ENCODE results near the gene ITPR1.

Gene ITPR1

DNA sequence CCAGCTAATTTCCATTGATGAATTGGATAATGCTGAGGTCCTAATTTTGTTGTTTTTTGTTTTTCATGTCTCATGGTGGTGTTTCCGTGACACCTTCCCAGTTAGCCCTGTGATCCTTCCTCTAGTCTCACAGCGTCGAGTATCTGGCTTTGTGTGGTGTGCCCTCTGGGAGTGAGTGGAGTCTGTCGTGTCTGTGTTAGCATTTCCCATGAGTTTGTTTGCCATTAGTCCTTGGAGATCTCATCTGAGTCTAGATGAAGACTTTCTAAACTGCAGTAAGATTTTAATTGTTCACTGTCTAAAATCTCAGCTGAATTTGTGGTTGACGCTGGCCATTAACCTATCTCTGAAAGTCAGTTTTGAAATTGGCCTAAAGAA is 224.2 kb downstream of the ITPR1 start:
- DNase-seq (ENCODE audit: low read depth in 2 of 2) = no peak

DNA sequence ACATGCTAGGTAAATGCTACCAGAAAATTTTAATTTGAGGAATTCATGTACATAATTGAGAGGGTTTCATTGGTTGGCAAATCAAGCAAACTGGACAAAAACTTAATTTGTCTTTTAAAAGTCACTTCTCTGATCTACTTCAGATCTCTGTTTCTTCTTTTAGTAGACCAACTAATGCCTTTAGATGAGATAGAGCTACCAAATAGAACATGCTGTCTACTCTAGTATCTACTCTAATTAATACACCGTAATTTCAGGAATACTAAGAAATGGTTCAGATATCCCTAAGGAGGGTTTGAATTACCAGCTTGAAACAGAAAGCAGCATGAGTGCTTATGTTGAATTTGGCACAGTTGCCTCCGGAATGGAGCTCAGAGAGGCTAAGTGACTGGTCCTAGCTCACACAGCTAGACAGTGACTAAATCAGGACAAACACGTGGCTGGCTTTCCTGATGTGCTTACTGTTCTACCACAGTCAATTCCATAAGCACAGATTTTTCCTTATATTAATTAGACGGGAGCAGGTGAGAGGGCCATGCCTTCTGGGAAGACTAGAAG is 225.1 kb downstream of the ITPR1 start:
- DNase-seq (ENCODE audit: low read depth in 2 of 2) = no peak

DNA sequence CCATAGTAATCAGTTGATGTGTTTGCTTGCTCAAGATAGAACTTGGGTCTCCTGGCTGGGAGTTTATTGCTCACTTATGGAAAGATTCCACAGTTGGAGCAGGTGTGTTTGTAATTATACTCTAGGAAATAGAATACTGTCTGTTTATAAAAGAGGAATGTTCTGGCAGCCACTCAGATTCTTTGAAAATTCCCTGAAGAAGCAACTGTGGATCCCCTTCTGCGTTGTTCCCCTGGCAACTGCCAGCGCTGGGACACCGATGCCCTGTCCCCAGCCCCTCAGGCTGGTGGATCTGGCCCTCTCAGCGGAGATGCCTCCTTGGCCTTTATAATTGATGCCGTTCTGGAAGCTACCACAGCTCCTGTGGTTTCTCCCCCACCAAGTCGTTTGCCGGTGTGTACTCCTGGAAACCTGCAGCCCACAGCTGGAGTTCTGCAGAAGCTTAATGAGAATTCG is 225.9 kb downstream of the ITPR1 start:
- no peak for DNase-seq (ENCODE audit: low read depth in 2 of 2)

DNA sequence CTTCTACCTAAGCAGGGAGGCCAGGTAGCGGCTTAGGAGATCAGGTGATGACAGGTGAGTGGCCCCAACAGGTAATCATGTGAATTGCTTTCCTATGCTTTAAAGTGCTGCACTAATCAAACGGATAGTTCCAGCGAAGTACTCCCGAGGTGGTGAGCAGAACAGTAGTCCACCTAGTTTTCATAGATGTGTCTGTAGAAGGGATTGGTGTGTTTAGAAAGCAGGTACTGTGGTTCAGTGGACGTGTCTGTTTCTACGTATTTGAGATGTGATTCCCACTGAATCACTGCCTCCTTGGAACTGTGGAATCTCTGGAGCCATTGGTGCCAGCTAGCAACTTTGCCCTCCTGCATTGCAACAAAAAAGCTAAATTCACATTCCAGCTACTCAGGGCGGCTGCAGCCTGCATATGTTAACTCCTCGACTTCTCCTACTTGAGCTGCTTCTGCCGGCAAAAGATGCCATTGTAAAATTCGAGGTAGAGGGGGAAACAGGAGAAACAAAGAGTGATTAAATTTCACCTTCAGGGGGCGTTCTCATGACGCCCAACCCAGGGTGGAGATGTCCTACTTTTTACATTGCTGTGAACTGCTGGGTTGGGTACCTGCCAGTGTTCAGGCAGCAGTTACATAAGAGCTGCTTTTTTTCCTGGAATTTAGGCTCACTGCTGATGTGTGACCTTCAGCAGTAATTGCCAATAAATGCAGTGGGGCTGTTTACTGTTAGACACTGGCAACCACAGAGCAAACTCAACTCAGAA is 227.3 kb downstream of the ITPR1 start:
- no peak for DNase-seq (ENCODE audit: low read depth in 2 of 2)

DNA sequence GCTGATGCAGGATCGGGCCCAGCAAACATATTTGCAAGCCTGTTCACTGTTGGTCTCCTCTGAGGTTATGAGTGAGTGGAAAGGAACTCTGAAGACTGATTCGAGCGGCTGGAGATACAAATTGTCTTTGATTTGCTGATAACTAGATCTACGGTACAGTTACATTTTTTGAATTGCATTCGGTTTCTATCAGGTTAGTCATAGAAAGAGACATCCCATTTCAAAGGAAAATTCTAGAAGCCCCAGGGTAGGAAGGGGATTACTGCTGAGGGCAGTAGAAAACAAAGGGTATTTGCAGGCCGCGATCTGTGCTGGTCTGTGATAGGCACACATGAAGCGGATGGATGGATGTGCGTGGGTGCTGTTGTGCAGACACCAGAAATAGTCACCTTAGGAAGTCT is 228.4 kb downstream of the ITPR1 start:
- no peak for DNase-seq (ENCODE audit: low read depth in 2 of 2)

DNA sequence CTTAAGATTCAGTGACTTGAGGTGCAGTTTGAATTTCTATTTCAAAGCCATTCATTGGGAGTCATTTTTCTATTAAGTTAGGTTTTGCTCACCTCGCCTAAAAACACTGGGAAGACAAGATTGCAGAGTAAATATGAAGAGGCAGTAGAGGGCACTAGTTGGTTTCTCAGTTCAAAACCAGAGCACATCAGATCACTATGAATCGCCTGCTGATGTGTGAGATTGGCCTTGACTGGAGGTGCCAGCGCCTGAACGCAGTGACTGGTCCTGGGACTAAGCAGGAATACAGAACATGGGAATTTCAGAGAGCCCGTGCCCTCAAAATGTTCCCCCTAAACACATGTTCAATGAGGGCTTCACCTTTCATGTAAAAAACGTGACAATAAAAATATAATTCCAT is 229.0 kb downstream of the ITPR1 start:
- no peak for DNase-seq (ENCODE audit: low read depth in 2 of 2)

DNA sequence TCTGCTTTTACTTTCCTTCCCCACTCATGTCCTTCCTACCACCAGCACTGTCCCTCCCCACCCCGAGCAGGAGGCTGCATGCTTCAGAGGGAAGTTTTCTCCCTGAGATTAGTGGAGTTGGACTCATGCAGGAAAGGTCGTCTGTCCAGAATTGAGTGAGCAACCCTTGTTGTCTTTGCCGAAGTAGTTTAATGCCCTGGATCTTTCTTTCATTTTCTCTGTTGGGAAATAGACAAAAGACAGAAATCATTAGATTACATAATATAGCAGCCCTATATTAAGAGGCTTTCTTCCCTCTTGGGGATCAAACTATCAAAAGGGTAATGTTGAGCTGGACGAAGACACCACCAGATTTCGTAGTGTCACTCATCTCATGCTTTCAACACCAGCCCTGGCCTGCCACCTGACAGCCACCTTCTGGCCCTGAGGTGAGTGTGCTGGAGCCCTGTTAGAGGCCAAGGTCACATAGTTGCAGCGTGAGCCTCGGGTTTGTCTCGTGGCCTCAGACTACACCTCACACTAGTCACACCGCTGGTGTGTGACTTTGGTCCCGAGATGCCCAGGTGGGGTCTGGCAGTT is 231.0 kb downstream of the ITPR1 start:
- no peak for DNase-seq (ENCODE audit: low read depth in 2 of 2)

DNA sequence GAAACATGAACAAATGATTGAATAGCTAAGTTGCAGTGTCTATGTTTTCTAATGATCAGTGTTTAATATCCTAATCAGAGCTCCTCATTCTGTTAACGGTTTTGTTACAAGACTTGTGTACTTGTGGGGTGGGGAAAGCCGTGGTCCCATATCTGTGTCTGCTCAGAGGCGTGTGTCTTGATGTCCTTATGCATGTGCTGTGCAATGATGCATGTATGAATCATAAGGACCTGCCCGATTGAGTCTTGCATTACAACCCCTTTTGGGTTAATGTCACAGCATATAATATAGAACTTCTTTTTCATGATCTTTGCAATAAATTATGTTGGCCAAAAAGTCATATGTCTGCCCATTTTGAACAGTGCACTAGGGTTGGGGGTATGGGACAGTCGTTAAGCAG is 233.4 kb downstream of the ITPR1 start:
- DNase-seq (ENCODE audit: low read depth in 2 of 2) = no peak

DNA sequence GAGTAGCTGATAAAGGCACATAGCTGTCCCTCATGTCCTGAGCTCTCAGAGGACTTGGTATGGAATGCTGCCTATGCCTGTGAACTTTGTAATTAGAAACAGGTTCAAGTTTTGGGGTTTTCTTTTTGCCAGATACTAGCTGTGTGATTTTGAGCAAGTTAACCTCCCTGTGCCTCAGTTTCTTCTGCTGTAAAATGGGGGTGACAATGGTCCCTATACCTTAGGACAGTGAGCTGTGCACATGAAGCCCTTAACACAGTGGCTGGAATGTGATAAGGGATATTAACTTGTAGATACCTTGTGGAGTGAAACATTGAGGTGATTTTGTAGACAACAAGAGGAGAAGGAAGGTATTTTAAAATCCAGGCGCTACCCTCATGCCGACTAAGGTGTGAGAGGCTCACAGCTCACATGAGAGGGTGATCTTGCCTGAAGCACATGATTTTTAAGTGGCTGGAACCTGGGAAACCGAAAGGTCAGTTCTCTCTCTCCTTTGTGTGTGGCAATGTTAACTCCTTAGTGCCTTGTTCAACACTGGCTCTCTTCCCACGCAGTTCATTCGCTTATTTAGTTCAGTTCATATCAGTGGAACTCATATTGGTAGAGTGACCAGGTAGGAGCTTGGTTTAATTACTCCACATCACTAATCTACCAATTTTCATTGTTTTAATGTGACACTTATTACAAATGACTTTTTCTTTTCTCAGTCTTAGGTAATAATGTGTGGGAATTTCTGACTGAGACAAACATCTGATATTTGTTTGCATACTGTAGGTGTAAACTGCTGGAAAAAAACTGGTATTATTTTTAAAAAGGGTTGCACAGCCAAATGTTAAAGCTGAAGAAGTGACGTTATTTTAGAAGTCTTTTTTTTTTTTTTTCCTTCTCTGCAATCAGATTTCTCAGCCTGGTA is 236.2 kb downstream of the ITPR1 start:
- no peak for DNase-seq (ENCODE audit: low read depth in 2 of 2)

DNA sequence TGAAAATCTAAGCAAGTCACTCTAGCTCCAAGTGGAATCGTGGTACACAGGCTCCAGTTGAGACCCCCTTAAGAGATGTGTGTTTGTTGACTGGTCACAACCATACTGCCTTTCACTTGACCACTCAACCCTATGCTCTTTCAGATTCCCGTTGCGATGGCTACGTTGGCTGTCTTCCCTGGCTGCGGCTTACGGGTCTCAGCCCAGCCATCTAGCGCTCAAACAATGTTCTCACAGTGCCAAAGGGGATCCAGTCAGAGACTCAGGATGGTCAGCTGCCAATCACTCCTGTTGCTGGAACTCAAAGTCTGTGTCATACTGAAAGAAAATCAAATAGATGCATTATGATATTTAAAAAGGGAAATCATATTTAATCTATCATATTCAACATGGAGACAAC is 237.6 kb downstream of the ITPR1 start:
- DNase-seq (ENCODE audit: low read depth in 2 of 2) = no peak

DNA sequence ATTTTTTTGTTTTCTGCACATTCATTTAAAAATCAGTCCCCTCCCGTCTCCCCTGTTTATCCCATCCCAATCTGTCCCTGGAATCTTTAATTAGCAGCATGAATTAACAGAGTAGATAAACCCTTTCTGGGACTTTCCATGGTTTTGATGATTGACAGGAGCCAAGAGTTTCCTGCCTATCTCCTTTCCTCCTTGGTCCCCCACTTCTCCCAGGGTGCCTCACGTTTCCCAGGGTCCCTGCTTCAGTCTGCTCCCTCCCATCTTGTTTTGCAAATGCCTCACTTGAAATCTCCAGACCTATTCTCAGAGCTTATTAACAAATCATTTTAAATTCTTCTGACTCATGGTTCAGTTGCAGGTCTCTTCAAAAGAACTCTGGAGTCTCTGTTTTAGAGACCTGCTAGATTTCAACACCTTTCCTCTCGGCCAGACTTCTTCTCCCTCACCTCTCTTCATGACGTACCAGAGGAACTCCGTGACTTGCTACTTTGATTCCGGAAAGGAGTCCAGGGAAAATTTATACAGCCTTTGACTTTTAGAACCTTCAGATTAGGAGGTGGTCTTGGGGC is 238.5 kb downstream of the ITPR1 start:
- no peak for DNase-seq (ENCODE audit: low read depth in 2 of 2)

DNA sequence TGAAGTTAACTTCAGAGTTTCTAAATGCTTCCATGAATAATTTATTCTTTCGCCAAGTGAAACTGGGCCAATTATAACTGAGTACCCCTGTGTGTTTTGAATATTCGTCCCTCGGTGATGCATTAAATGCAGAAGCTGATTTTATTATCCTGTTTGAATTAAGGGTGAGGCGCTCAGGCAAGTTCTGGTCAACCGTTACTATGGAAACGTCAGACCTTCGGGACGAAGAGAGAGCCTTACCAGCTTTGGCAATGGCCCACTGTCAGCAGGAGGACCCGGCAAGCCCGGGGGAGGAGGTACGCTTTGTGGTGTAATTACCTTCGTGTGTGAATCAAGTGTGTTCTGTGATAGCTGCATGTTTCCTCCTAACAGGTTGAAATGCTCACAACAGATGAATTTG is 239.8 kb downstream of the ITPR1 start:
- DNase-seq (ENCODE audit: low read depth in 2 of 2) = no peak

DNA sequence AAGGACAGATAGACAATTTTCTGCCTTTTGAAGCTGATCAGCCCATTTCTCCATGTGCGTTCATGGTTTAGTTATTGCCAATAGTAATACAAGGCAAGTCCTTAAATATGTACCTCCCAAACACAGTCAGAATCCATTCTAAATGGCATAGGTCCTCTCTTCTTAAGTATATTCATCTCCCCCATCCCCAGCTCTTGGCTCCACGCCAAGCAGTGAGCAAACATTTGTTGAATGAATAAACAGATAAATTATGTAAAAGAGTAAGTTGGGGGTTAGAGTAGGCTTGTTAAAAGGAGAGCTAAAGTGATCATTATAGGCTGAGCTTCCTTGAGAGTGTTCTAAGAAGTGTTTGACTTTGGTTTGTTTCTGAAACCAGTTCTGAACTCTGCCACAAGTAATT is 241.3 kb downstream of the ITPR1 start:
- no peak for DNase-seq (ENCODE audit: low read depth in 2 of 2)

DNA sequence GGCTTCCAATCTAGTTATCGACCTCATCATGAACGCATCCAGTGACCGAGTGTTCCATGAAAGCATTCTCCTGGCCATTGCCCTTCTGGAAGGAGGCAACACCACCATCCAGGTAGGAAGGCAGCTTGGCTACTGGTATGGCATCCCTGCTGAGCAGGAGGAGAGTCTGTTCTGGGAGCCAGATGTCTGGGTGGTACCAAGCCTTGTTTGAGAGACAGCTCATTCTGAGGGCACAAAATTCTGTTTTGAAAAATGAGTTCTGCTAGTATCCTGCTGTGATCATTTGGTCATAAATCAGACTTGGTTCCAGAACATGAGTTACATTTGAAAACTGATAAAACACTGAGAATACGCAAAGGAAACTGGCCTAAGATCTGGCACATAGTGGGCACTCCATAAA is 242.1 kb downstream of the ITPR1 start:
- no peak for DNase-seq (ENCODE audit: low read depth in 2 of 2)

DNA sequence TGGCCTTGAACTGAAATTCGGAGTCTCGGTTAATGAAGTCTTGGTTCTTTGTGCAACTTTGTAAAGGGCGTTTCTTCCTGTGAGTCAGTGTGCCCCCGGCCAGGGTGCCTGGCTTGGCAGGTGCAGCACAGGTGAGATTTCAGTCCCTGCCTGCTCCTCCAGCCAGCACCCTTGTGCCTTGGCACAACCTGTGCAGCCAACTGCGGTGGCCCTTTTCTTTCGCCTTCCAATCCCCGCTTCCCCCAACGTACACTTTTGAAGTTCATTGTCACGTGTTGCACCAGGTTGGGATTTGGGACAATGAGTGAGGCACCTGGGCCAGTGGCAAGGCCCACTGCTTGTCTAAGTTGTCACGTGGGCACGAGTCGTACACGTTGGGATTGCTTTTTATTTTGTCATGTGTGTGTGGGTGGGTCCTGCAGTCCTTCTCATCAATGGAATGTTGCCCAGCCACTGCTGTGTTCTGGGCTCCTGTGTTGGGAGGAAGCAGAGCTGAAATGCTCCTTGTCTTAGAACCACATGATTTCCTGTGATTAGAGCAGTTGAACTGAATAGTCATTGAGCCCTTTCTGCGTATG is 243.2 kb downstream of the ITPR1 start:
- no peak for DNase-seq (ENCODE audit: low read depth in 2 of 2)

DNA sequence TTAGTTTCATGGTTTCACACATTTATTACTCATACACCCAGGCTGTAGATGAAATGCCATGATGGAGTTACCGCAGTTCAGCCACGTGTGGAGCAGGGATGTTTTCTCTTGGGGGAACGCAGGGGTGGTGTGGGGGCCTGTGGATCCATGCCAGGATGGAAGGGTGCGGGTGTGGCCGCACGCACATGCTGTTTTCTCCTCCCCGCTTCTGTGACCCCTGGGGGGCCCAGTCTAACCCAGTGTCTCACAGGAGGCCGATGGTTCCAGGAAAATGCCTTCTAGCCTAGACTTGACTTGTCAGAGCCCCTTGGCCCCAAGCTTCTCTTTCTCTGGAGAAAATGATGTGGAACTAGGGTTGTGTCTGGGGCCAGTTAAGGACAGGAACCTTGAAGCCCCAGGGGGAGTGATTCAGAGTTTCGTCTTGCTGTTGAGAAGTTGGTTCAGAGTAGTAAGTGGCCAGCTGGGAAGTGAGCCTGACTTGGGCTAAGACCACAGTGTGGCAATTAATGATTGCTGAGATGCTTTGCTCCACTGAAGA is 245.7 kb downstream of the ITPR1 start:
- no peak for DNase-seq (ENCODE audit: low read depth in 2 of 2)

DNA sequence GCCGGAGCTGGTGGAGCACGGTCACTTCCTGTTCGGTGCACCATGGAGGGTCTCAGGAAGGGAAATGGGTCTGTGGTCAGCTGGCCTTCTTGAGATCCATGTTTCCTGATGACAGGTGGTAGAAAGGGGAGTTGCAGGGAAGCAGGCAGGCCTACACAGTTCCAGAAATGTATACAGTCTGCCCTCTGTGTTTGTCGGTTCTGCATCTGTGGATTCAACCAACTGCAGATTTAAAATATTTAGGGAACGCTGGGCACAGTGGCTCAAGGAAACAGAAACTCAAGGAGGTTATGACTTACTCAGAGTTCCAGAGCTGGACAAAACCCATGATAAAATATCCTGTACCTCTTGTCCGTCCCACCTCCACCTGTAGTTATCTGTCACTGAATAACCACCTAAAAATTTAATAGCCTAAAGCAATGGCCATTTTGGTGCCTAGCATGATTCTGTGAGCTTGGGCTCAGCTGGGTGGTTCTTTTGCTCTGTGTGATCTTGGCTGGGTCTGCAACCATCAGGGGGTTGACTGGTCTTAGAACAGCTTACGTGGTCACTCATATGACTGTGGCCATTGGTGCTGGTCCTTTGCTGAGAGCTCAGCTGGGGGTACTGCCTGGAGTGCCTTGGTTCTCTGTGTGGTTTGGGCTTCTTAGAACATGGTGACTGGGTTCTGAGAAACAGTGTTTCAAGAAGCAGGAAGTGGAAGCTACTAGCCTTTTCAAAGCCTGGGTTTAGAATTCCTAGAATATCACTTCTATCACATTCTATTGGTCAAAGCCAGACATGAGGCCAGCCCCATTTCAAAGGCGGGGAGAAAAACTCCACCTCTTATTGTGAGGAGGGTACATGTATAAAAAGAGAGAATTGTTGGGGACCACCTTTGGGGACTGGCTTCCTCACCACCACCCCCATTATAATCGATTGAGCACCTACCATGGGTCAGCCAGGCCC is 246.4 kb downstream of the ITPR1 start:
- no peak for DNase-seq (ENCODE audit: low read depth in 2 of 2)

DNA sequence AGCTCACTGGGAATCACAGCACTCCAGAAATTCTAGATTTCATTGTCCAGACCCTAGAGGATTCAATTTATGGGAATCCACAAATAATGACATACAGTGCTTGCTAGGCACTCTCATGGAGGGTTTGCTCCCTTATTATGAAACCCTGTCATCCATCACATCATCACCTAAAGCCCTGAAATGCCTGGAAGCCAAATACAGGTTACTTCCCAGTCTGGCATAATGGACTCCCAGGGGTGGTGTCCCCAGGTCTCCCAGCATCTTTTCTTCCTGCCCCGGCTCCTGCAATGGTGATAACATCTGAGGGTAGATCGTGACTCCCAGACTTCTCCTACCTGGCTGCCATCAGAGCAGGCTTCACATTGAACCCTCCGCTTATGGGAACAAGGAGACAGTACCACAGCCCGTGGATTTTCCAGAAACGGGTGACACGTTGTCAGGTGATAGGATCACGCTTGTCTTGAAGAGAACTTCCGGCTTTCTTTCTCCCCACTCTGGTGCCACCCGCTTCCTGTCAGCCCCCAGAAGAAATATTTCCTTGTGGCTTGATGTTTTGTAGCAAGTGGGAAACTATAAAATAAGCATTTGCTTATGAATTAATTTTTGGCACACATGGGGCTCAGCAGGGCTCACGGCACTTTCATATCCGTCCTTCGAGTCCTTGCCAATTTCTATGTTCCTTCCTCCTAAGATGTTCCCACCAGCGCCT is 247.4 kb downstream of the ITPR1 start:
- no peak for DNase-seq (ENCODE audit: low read depth in 2 of 2)

DNA sequence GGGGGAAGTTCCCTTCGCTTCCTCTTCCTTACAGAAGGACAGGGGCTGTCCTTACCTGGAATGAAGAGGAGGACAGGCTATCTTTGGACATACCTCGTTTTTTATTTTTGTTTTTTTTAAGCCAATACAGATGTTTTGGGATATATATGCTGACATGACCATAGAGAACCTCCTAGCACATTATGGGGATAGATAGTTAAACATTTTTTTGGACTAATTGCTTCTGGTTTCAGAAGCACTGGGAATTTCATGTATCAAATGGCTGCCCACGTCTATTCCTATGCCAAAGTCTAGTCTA is 247.9 kb downstream of the ITPR1 start:
- DNase-seq (ENCODE audit: low read depth in 2 of 2) = no peak

All from activated CD8-positive, alpha-beta memory T cell treated with anti-CD3 and anti-CD28 coated beads for 4 hours (primary cell).